Measurements from ENCODE around the gene BID.

BID gene

DNA sequence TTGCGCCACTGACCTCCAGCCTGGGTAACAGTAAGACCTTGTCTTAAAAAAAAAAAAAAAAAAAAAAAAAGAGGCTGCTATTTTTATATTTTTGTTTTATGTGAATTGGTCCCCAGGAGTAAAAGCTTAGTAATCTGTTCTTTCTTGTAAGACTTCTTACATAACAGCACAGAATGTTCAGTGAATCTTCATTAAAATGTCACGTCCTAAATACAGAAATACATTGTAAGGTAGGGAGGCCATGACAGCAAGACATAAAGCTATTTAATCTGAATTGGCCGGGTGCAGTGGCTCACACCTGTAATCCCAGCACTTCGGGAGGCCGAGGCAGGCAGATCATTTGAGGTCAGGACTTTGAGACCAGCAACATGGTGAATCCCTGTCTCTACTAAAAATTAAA is 64.2 kb downstream of the BID start:
- Histone ChIP-seq H3K4me1 (ENCODE audit: control insufficient read depth, low read depth, low read length) (no peaks in the 10 kb centered on the region), H3K79me2 (ENCODE audit: control insufficient read depth, insufficient read depth, low read length) (no peaks in the 10 kb centered on the region), H4K5ac (ENCODE audit: low read length) (no peak overlapping the region), H3K9ac (ENCODE audit: low read length) (no peak overlapping the region), H3K4ac (ENCODE audit: low read depth, low read length) (no peak overlapping the region), H3K27ac (ENCODE audit: low read depth, low read length) (no peak overlapping the region), H3K27me3 (ENCODE audit: insufficient read depth, low read length, poor library complexity) (no peaks in the 10 kb centered on the region), H2BK5ac (ENCODE audit: low read length) (no peak overlapping the region), H3K79me1 (ENCODE audit: low read length) (no peaks in the 10 kb centered on the region), H2AK5ac (ENCODE audit: low read length) (no peak overlapping the region), H2BK15ac (replicated peaks; ENCODE audit: low read depth) (no peak overlapping the region), H2BK120ac (ENCODE audit: low read depth, low read length) (no peak overlapping the region), H3K23ac (ENCODE audit: low read length) (no peak overlapping the region), H3K36me3 (ENCODE audit: control insufficient read depth, insufficient read depth, low read length) (no peaks in the 10 kb centered on the region), H3K4me3 (ENCODE audit: low read length) (no peak overlapping the region), H3K56ac (ENCODE audit: low read length) (no peak overlapping the region), H4K8ac (ENCODE audit: low read depth, low read length) (no peak overlapping the region), H3K4me2 (ENCODE audit: low read length) (no peak overlapping the region), H3K18ac (ENCODE audit: low read length) (no peak overlapping the region)
- WGBS (ENCODE audit: extremely low coverage, insufficient coverage, low lambda C conversion rate), result no CpG with 5 or more reads among the region's 5 CpGs
- no peak for DNase-seq

DNA sequence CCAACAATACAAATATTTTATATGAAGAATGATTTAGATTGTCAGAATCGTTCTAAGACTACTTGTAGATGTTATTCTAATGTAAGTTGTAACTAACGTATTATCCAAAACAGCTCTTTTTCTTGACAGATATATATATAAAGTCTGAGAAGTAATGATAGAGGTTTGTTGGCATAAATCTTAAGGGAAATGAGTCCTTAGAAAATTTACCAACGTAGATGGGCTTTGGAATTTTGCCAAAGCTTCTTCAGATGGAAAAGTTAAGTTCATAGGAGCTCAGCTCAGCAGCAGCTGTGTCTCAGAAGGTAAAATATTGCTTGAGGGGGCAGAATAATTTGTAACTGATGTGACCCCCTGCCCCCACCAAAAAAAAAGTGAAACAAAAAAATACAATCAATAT is 66.7 kb downstream of the BID start:
- Histone ChIP-seq H3K79me1 (ENCODE audit: low read length) (no peaks in the 10 kb centered on the region), H3K36me3 (ENCODE audit: control insufficient read depth, insufficient read depth, low read length) (no peaks in the 10 kb centered on the region), H2BK15ac (replicated peaks; ENCODE audit: low read depth) (no peak overlapping the region), H3K27ac (ENCODE audit: low read depth, low read length) (no peak overlapping the region), H2BK5ac (ENCODE audit: low read length) (no peak overlapping the region), H2AK5ac (ENCODE audit: low read length) (no peak overlapping the region), H3K4me1 (ENCODE audit: control insufficient read depth, low read depth, low read length) (no peaks in the 10 kb centered on the region), H4K8ac (ENCODE audit: low read depth, low read length) (no peak overlapping the region), H3K18ac (ENCODE audit: low read length) (no peak overlapping the region), H3K23ac (ENCODE audit: low read length) (no peak overlapping the region), H3K4ac (ENCODE audit: low read depth, low read length) (no peak overlapping the region), H2BK120ac (ENCODE audit: low read depth, low read length) (no peak overlapping the region), H3K56ac (ENCODE audit: low read length) (no peak overlapping the region), H3K9ac (ENCODE audit: low read length) (no peak overlapping the region), H4K5ac (ENCODE audit: low read length) (no peak overlapping the region), H3K4me2 (ENCODE audit: low read length) (no peak overlapping the region), H3K4me3 (ENCODE audit: low read length) (no peak overlapping the region), H3K79me2 (ENCODE audit: control insufficient read depth, insufficient read depth, low read length) (no peaks in the 10 kb centered on the region), H3K27me3 (ENCODE audit: insufficient read depth, low read length, poor library complexity) (no peaks in the 10 kb centered on the region)
- WGBS (ENCODE audit: extremely low coverage, insufficient coverage, low lambda C conversion rate), result no CpG with 5 or more reads among the region's 3 CpGs
- DNase-seq, result no peak

GRCh38 chr22:17706947-17707346 is 67.3 kb downstream of the BID start:
- no peak overlapping the region for H4K8ac ChIP-seq (ENCODE audit: low read depth, low read length)
- H2BK120ac ChIP-seq (ENCODE audit: low read depth, low read length), result no peak overlapping the region
- WGBS (ENCODE audit: extremely low coverage, insufficient coverage, low lambda C conversion rate), result no CpG with 5 or more reads among the region's 1 CpG
- no peak overlapping the region for H2BK15ac ChIP-seq (replicated peaks; ENCODE audit: low read depth)
- H3K36me3 ChIP-seq (ENCODE audit: control insufficient read depth, insufficient read depth, low read length), result no peaks in the 10 kb centered on the region
- no peaks in the 10 kb centered on the region for H3K27me3 ChIP-seq (ENCODE audit: insufficient read depth, low read length, poor library complexity)
- no peak overlapping the region for H3K27ac ChIP-seq (ENCODE audit: low read depth, low read length)
- no peaks in the 10 kb centered on the region for H3K79me2 ChIP-seq (ENCODE audit: control insufficient read depth, insufficient read depth, low read length)
- no peak overlapping the region for H3K4me3 ChIP-seq (ENCODE audit: low read length)
- no peak overlapping the region for H3K4me2 ChIP-seq (ENCODE audit: low read length)
- H3K18ac ChIP-seq (ENCODE audit: low read length), result no peak overlapping the region
- H4K5ac ChIP-seq (ENCODE audit: low read length), result no peak overlapping the region
- no peak overlapping the region for H3K9ac ChIP-seq (ENCODE audit: low read length)
- no peak overlapping the region for H2BK5ac ChIP-seq (ENCODE audit: low read length)
- H3K23ac ChIP-seq (ENCODE audit: low read length), result no peak overlapping the region
- H3K4me1 ChIP-seq (ENCODE audit: control insufficient read depth, low read depth, low read length), result no peaks in the 10 kb centered on the region
- no peaks in the 10 kb centered on the region for H3K79me1 ChIP-seq (ENCODE audit: low read length)
- H3K4ac ChIP-seq (ENCODE audit: low read depth, low read length), result no peak overlapping the region
- H3K56ac ChIP-seq (ENCODE audit: low read length), result no peak overlapping the region
- H2AK5ac ChIP-seq (ENCODE audit: low read length), result no peak overlapping the region
- DNase-seq, result no peak

DNA sequence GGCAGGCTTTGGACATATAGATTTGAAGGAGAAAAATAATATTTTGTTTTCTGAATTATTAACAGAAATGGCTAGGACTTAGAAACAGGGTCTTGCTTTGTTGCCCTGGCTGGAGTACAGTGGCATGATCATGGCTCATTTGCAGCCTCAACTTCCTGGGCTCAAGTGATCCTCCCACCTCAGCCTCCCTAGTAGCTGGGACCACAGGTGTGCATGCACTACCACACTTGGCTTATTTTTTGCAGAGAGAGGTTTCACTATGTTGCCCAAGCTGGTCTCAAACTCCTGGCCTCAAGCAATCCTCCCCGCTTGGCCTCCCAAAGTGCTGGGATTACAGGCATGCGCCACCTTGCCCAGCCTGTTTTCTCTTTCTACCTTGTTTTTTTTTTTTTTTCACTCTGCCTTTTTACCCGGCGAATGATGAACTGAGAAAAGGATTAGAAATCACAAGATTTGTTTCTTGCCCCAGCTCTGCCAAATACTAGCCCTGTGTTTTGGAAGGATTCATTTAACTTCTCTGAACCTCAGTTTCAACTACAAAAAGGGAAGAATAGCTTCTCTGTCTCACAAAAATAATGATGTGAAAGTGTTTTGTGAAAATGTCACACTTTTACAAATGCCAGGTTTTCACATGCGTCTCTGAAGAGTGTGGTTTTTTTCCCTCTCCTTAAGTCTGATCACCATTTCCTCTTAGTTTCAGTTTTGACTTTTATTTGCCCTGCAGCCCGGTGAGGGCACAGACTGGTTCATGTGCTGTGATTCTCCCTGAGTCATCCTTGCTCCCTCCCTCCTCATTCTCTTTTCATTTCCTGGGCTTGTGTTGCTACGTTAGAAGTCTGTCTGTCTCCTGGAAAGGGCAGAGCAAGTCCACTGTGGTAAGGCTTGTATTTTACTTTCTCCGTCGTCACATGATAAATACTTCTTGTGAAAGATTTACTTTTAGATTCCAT is 68.0 kb downstream of the BID start:
- no peak overlapping the region for H2BK15ac ChIP-seq (replicated peaks; ENCODE audit: low read depth)
- H3K36me3 ChIP-seq (ENCODE audit: control insufficient read depth, insufficient read depth, low read length), result no peaks in the 10 kb centered on the region
- H2AK5ac ChIP-seq (ENCODE audit: low read length), result no peak overlapping the region
- no peaks in the 10 kb centered on the region for H3K79me1 ChIP-seq (ENCODE audit: low read length)
- no peak overlapping the region for H4K8ac ChIP-seq (ENCODE audit: low read depth, low read length)
- H2BK5ac ChIP-seq (ENCODE audit: low read length), result no peak overlapping the region
- no peaks in the 10 kb centered on the region for H3K4me1 ChIP-seq (ENCODE audit: control insufficient read depth, low read depth, low read length)
- no peak overlapping the region for H3K4ac ChIP-seq (ENCODE audit: low read depth, low read length)
- H3K56ac ChIP-seq (ENCODE audit: low read length), result peak overlapping the region; percentile 43
- H3K27ac ChIP-seq (ENCODE audit: low read depth, low read length), result peak overlapping the region; percentile 25
- H3K9ac ChIP-seq (ENCODE audit: low read length), result peak overlapping the region; percentile 26
- H3K18ac ChIP-seq (ENCODE audit: low read length), result no peak overlapping the region
- H3K4me2 ChIP-seq (ENCODE audit: low read length), result no peak overlapping the region
- no peaks in the 10 kb centered on the region for H3K27me3 ChIP-seq (ENCODE audit: insufficient read depth, low read length, poor library complexity)
- H2BK120ac ChIP-seq (ENCODE audit: low read depth, low read length), result no peak overlapping the region
- H3K4me3 ChIP-seq (ENCODE audit: low read length), result no peak overlapping the region
- no peak overlapping the region for H4K5ac ChIP-seq (ENCODE audit: low read length)
- no CpG with 5 or more reads among the region's 9 CpGs for WGBS (ENCODE audit: extremely low coverage, insufficient coverage, low lambda C conversion rate)
- H3K79me2 ChIP-seq (ENCODE audit: control insufficient read depth, insufficient read depth, low read length), result no peaks in the 10 kb centered on the region
- DNase-seq, result peak; percentile 78
- H3K23ac ChIP-seq (ENCODE audit: low read length), result no peak overlapping the region

- no peak overlapping the region for H4K8ac ChIP-seq (ENCODE audit: low read depth, low read length)
- no peak overlapping the region for H2BK120ac ChIP-seq (ENCODE audit: low read depth, low read length)
- no peaks in the 10 kb centered on the region for H3K4me1 ChIP-seq (ENCODE audit: control insufficient read depth, low read depth, low read length)
- no peaks in the 10 kb centered on the region for H3K79me2 ChIP-seq (ENCODE audit: control insufficient read depth, insufficient read depth, low read length)
- no peak overlapping the region for H2BK5ac ChIP-seq (ENCODE audit: low read length)
- H3K27me3 ChIP-seq (ENCODE audit: insufficient read depth, low read length, poor library complexity), result no peaks in the 10 kb centered on the region
- no peak overlapping the region for H3K4me3 ChIP-seq (ENCODE audit: low read length)
- H2AK5ac ChIP-seq (ENCODE audit: low read length), result no peak overlapping the region
- no peak overlapping the region for H4K5ac ChIP-seq (ENCODE audit: low read length)
- H3K18ac ChIP-seq (ENCODE audit: low read length), result no peak overlapping the region
- no peak overlapping the region for H3K9ac ChIP-seq (ENCODE audit: low read length)
- no peak overlapping the region for H3K4ac ChIP-seq (ENCODE audit: low read depth, low read length)
- H3K23ac ChIP-seq (ENCODE audit: low read length), result no peak overlapping the region
- DNase-seq, result no peak
- H3K56ac ChIP-seq (ENCODE audit: low read length), result no peak overlapping the region
- H3K79me1 ChIP-seq (ENCODE audit: low read length), result no peaks in the 10 kb centered on the region
- no CpG with 5 or more reads among the region's 7 CpGs for WGBS (ENCODE audit: extremely low coverage, insufficient coverage, low lambda C conversion rate)
- no peak overlapping the region for H2BK15ac ChIP-seq (replicated peaks; ENCODE audit: low read depth)
- no peaks in the 10 kb centered on the region for H3K36me3 ChIP-seq (ENCODE audit: control insufficient read depth, insufficient read depth, low read length)
- no peak overlapping the region for H3K4me2 ChIP-seq (ENCODE audit: low read length)
- H3K27ac ChIP-seq (ENCODE audit: low read depth, low read length), result no peak overlapping the region
Measured at GRCh38 chr22:17705546-17705945, 68.7 kb downstream of the BID start.

DNA sequence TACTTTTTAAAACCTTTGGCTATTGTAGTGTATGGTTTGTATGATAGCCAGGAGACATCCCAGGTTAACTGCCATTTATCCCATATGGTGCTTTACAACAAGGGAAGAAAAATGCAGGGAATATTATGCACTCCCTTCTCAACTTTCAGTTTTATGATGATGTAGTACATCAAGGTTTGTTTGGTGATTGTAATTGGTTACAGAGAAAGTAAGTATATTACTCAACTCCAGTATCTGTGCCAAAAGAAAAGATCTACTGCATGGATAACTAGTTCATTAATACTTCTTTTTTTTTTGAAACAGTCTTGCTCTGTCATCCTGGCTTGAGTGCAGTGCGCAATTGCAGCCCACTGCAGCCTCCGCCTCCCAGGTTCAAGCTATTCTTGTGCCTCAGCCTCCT is 70.5 kb downstream of the BID start:
- no peak overlapping the region for H3K4me2 ChIP-seq (ENCODE audit: low read length)
- WGBS (ENCODE audit: extremely low coverage, insufficient coverage, low lambda C conversion rate), result no CpG with 5 or more reads among the region's 2 CpGs
- H3K36me3 ChIP-seq (ENCODE audit: control insufficient read depth, insufficient read depth, low read length), result no peaks in the 10 kb centered on the region
- H2BK5ac ChIP-seq (ENCODE audit: low read length), result no peak overlapping the region
- H2BK15ac ChIP-seq (replicated peaks; ENCODE audit: low read depth), result no peak overlapping the region
- H3K27me3 ChIP-seq (ENCODE audit: insufficient read depth, low read length, poor library complexity), result no peaks in the 10 kb centered on the region
- H4K5ac ChIP-seq (ENCODE audit: low read length), result no peak overlapping the region
- DNase-seq, result no peak
- H3K4ac ChIP-seq (ENCODE audit: low read depth, low read length), result no peak overlapping the region
- no peak overlapping the region for H3K9ac ChIP-seq (ENCODE audit: low read length)
- no peak overlapping the region for H2AK5ac ChIP-seq (ENCODE audit: low read length)
- no peaks in the 10 kb centered on the region for H3K79me1 ChIP-seq (ENCODE audit: low read length)
- no peak overlapping the region for H3K18ac ChIP-seq (ENCODE audit: low read length)
- H3K79me2 ChIP-seq (ENCODE audit: control insufficient read depth, insufficient read depth, low read length), result no peaks in the 10 kb centered on the region
- H3K4me1 ChIP-seq (ENCODE audit: control insufficient read depth, low read depth, low read length), result no peaks in the 10 kb centered on the region
- no peak overlapping the region for H4K8ac ChIP-seq (ENCODE audit: low read depth, low read length)
- H3K56ac ChIP-seq (ENCODE audit: low read length), result no peak overlapping the region
- H3K23ac ChIP-seq (ENCODE audit: low read length), result no peak overlapping the region
- no peak overlapping the region for H2BK120ac ChIP-seq (ENCODE audit: low read depth, low read length)
- H3K27ac ChIP-seq (ENCODE audit: low read depth, low read length), result no peak overlapping the region
- H3K4me3 ChIP-seq (ENCODE audit: low read length), result no peak overlapping the region
